HEK293T (cell line): ENCODE results near the gene PIEZO2.

ENCODE experiments used
- CTCF ChIA-PET: fragments of 350-600 bp; formaldehyde crosslinking; extraction: SDS; loops from one replicate; lab custom pipeline; 2021; ENCODE audit warnings: antibody characterized with exemption, inconsistent platforms; lab: Yijun Ruan, JAX
- POLR2A ChIA-PET: fragments of 350-600 bp; formaldehyde crosslinking; extraction: SDS; loops from one replicate; lab custom pipeline; 2020; ENCODE audit warnings: antibody characterized with exemption, inconsistent platforms; lab: Yijun Ruan, JAX
- DNase-seq: peaks from one replicate; pipeline ENCODE4 v3.0.0; 2012; ENCODE audit warnings: mixed read lengths; ENCODE audit errors: extremely low spot score
- ARNT ChIP-seq: fragments of 450-650 bp; IDR thresholded peaks from 2 replicates; pipeline ENCODE4 v1.6.1; 2017; ENCODE audit warnings: mild to moderate bottlenecking
- BHLHE40 ChIP-seq: fragments of 450-650 bp; IDR thresholded peaks from 2 replicates; pipeline ENCODE4 v1.6.1; 2016; ENCODE audit warnings: mild to moderate bottlenecking, moderate library complexity, borderline replicate concordance
- CTBP1 ChIP-seq: fragments of 450-650 bp; IDR thresholded peaks from 2 replicates; pipeline ENCODE4 v1.6.1; 2016; ENCODE audit warnings: borderline replicate concordance
- ELF4 ChIP-seq: fragments of 450-650 bp; IDR thresholded peaks from 2 replicates; pipeline ENCODE4 v1.6.1; 2017; ENCODE audit warnings: antibody characterized with exemption
- FOXA1 ChIP-seq: fragments of 450-650 bp; IDR thresholded peaks from 2 replicates; pipeline ENCODE4 v1.6.1; 2016; ENCODE audit warnings: mild to moderate bottlenecking
- FOXK2 ChIP-seq: fragments of 450-650 bp; IDR thresholded peaks from 2 replicates; pipeline ENCODE4 v1.6.1; 2016; ENCODE audit warnings: mild to moderate bottlenecking
- FOXM1 ChIP-seq: fragments of 450-650 bp; IDR thresholded peaks from 2 replicates; pipeline ENCODE4 v1.6.1; 2017; ENCODE audit warnings: mild to moderate bottlenecking, borderline replicate concordance
- HDGF ChIP-seq: fragments of 450-650 bp; IDR thresholded peaks from 2 replicates; pipeline ENCODE4 v1.6.1; 2017; ENCODE audit warnings: antibody characterized with exemption, borderline replicate concordance
- L3MBTL2 ChIP-seq: fragments of 450-650 bp; conservative IDR thresholded peaks from 2 replicates; pipeline ENCODE4 v1.6.1; 2016; ENCODE audit warnings: mild to moderate bottlenecking
- LEF1 ChIP-seq: fragments of 450-650 bp; IDR thresholded peaks from 2 replicates; pipeline ENCODE4 v1.6.1; 2017; ENCODE audit warnings: mild to moderate bottlenecking, borderline replicate concordance
- NFRKB ChIP-seq: fragments of 450-650 bp; IDR thresholded peaks from 2 replicates; pipeline ENCODE4 v1.6.1; 2016; ENCODE audit warnings: mild to moderate bottlenecking, moderate library complexity
- SP1 ChIP-seq: fragments of 450-650 bp; IDR thresholded peaks from 2 replicates; pipeline ENCODE4 v1.6.1; 2017
- SUZ12 ChIP-seq: fragments of 450-650 bp; IDR thresholded peaks from 2 replicates; pipeline ENCODE4 v1.6.1; 2016; ENCODE audit warnings: mild to moderate bottlenecking
- TARDBP ChIP-seq: fragments of 450-650 bp; IDR thresholded peaks from 2 replicates; pipeline ENCODE4 v1.6.1; 2016
- ZNF384 ChIP-seq: fragments of 450-650 bp; IDR thresholded peaks from 2 replicates; pipeline ENCODE4 v1.6.1; 2016
- TF ChIP-seq, protein P1 (sequence below): fragments of 450-650 bp; IDR thresholded peaks from 2 replicates; pipeline ENCODE4 v1.6.1; 2016

Gene PIEZO2

DNA sequence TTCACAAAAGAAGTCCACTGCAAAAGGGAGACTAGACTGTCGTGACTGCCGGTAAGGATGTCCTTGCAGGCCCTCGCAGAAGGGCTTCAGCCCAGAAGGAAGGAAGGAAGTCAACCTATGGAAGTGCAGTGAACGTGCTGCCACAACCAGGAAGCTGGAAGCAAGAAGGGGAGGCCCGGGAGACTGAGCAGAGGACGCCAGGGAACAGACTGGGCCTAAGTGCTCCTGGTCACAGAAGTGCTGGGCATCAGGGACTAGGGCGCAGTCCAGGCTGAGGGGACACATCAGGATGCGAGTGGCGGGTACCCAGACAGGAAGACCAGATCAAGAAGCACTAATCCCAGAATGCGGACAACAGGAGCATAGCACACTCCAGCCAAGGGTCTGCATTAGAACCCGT lies 78.8 kb downstream of the PIEZO2 start:
- ChIA-PET CTCF (no interaction called here), POLR2A (no interaction called here)
- DNase-seq = no peak
- TF ChIP-seq, protein P1, sequence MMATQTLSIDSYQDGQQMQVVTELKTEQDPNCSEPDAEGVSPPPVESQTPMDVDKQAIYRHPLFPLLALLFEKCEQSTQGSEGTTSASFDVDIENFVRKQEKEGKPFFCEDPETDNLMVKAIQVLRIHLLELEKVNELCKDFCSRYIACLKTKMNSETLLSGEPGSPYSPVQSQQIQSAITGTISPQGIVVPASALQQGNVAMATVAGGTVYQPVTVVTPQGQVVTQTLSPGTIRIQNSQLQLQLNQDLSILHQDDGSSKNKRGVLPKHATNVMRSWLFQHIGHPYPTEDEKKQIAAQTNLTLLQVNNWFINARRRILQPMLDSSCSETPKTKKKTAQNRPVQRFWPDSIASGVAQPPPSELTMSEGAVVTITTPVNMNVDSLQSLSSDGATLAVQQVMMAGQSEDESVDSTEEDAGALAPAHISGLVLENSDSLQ = no peak

DNA sequence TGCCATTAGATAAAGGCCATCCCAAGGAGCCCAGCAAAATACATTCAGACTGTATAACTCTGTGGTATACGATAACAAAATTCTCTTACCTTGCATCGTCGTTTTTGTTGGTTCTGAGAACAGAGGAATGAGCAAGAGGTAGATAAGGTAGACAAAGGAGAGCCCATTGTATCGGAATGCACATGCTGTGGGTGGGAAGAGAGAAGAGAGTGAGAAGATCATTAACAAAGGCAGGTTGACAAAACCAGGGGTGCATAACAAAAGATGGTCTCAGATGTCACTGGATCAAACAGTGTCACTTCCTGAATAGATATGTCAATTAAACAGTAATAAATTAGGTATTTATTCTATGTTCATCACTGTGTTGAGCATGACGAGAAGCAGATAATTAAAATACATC lies 83.3 kb downstream of the PIEZO2 start:
- no peak for DNase-seq
- TF ChIP-seq SUZ12 (no peak), LEF1 (no peak), L3MBTL2 (no peak), FOXA1 (no peak), CTBP1 (no peak), TARDBP (no peak), ARNT (no peak), NFRKB (no peak), HDGF (no peak), SP1 (no peak), ZNF384 (no peak), FOXM1 (no peak), ELF4 (no peak), BHLHE40 (no peak), FOXK2 (no peak)
- TF ChIP-seq, protein P1 = no peak
- ChIA-PET CTCF (no interaction called here), POLR2A (no interaction called here)

DNA sequence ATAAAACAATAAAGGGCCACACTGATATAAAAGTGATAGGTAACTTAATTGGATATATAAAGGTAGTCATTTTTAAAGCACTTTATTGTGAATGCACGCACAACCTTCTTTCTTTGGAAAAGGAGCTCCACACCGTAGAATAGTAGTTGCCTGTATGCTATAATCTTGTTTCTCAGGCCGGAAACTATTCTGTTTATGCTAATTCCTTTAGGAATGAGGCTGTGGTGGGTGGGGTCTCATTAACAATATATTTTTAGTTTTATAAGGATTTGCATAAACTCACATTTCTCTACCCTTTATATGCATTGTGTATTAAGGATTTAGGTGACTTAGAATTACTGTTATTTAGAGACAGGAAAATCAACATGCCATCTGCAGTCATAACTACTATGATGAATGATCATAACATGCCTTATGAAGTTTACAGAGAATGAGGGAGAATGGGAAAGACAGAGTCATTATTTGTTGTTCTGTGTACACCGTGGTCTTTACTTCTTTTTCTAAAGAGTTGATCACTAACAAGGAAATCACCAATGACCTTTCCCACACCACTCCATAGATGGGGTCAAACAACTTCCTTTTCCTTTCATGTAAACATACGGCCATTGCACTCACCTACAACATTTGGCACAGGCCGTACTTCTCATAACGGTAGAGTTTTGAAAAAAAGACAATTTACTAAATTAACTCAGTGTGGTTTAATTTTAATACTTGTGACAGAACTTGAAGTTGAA lies 84.5 kb downstream of the PIEZO2 start:
- ChIA-PET CTCF (no interaction called here), POLR2A (no interaction called here)
- DNase-seq = no peak
- TF ChIP-seq ZNF384 (no peak), BHLHE40 (no peak), TARDBP (no peak)
- TF ChIP-seq, protein P1 = no peak

DNA sequence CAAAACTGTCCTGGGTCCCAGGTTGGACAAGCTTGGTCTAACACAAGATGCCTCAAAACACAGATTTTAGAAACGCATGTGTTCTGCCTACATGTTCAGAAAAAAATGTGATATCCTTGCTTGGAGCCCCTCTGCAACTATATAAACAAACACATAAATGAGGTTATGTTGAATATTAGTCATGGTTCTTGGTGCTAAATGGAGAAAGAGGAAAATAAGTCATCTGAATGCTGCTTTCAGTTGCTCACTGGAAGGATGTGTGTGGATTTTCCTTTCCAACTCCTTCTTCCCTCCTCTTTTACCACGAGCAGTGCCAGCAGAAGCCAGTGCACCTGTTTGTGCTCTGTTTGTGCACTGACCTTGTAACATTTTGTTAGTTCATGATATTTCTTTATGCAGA lies 85.3 kb downstream of the PIEZO2 start:
- CTCF ChIA-PET = no interaction called here
- TF ChIP-seq SUZ12 (no peak), LEF1 (no peak)
- TF ChIP-seq, protein P1 = no peak
- POLR2A ChIA-PET = no interaction called here
- DNase-seq = no peak

DNA sequence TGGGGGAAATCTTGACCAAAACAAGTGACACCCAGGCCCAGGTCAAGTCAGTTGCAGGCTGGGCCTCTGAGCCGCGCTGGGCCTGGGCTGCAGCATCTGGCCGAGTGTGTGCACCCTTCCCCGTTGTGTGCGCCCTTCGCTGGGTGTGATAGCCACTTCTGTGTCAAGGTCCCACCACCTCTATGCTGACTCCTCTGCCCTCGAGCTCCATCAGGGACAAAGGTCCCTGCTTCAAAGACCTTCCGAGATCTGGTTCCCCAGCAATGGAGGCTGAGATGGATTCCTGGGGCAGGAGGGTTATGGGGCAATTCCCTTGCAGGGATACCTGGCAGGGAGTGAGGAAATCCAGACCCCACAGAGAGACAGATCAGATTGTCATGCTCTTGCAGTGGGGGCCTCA lies 93.6 kb downstream of the PIEZO2 start:
- no peak for DNase-seq
- ChIA-PET POLR2A (no interaction called here), CTCF (interaction anchor here (0.7 kb wide), 1 partner anchor 14 kb away, joined by 3 read pairs; no protein-coding TSS in a partner anchor)
- TF ChIP-seq FOXK2 = no peak
- TF ChIP-seq TARDBP = no peak

DNA sequence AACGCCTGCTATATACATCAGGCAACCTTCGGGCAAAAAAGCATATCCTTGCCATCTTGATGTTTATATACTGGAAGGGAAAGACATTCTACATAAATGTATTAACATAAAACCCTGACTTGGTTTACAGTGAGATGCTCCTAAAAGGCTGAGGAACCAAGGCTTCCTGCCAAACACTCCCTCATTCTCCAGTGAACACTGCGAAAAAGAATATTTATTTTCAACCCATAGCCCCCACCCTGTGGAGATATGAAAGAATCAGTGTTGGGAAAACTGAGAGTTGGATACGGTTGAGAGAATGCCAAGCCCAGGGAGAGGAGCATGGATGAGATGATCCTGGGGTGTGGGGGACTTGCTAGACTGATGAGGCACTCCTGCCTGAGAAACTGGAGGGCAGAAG lies 94.9 kb downstream of the PIEZO2 start:
- no peak for DNase-seq
- CTCF ChIA-PET = interaction anchor here (0.7 kb wide), 1 partner anchor 161 kb away, joined by 3 read pairs; no protein-coding TSS in a partner anchor
- TF ChIP-seq FOXA1 (no peak), LEF1 (no peak), BHLHE40 (no peak), FOXK2 (no peak)
- TF ChIP-seq, protein P1 = no peak
- POLR2A ChIA-PET = no interaction called here

DNA sequence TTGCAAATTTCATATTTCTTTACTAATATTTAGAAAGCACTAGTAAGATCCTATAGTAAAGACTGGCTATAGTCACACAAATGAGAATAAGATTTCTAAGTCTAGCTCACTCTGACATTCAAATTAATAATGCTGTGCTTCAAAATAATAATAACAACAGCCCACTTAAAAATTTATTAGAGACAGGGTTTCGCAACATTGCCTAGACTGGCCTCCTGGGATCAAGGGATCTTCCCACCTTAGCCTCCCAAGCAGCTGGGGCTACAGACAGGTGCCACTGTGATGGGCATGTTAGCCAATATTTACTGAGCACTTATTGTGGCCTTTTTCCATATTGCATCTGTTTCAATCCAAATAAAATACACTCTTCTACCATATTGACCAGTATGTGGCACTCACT lies 96.1 kb downstream of the PIEZO2 start:
- CTCF ChIA-PET = interaction anchor here (0.7 kb wide), 1 partner anchor 11 kb away, joined by 5 read pairs; no protein-coding TSS in a partner anchor

More for the DNA sequence above, 96.1 kb downstream of the PIEZO2 start:
- DNase-seq = no peak
- POLR2A ChIA-PET = no interaction called here
- no peak for TF ChIP-seq NFRKB
- no peak for TF ChIP-seq FOXK2
- no peak for TF ChIP-seq L3MBTL2
- no peak for TF ChIP-seq SUZ12
- TF ChIP-seq BHLHE40 = no peak
- TF ChIP-seq ARNT = no peak
- no peak for TF ChIP-seq LEF1
- TF ChIP-seq SP1 = no peak
- TF ChIP-seq FOXM1 = no peak
- TF ChIP-seq FOXA1 = no peak
- TF ChIP-seq ELF4 = no peak
- TF ChIP-seq HDGF = no peak
- TF ChIP-seq TARDBP = no peak
